ENCODE measurements around the gene NBEAL1. TPM values are rescaled to one million over a fixed set of nuclear protein-coding genes. Genes with fewer than 3 reads are reported as not detected.
A peak's percentile ranks its signal among the peaks of the same experiment; 100 is the strongest.

The NBEAL1 gene
- total and polyA plus RNA-seq, 10 donors = 3.5 to 34.3 (median 24.2) TPM

GRCh38 chr2:203019142-203019541 is 4.5 kb downstream of the NBEAL1 start:
- H3K27ac ChIP-seq = no peak overlapping the region
- peaks cover 11 to 78% (median 48%) of the 10 kb centered on the region in 6 donors for H3K4me1 ChIP-seq
- H3K9me3 ChIP-seq = no peaks in the 10 kb centered on the region
- no peak for DNase-seq
- 83 to 95% (median 91%) methylated on average over 2 of the region's 2 CpGs for WGBS, 5 donors
- no peak for TF ChIP-seq POLR2A (IDR thresholded peaks at IDR 0.05)
- TF ChIP-seq CTCF (IDR thresholded peaks at IDR 0.05 in 8 of 11, conservative IDR thresholded peaks at IDR 0.05 in 3 of 11) = no peak
- TF ChIP-seq POLR2AphosphoS5 (IDR thresholded peaks at IDR 0.05) = no peak
- intact Hi-C loops (cut with DNase I; ENCODE audit: low total_unique reads) = no loop called here
- no peaks in the 10 kb centered on the region for H3K36me3 ChIP-seq
- peak overlapping the region in 2 of 8 donors; percentile 79 to 84 for H3K4me3 ChIP-seq
- no peaks in the 10 kb centered on the region for H3K27me3 ChIP-seq (replicated peaks in 1 of 7)

GRCh38 chr2:203021991-203022390 is 7.3 kb downstream of the NBEAL1 start:
- Histone ChIP-seq H3K9me3 (no peaks in the 10 kb centered on the region), H3K4me1 (peaks cover 9 to 60% (median 29%) of the 10 kb centered on the region in 6 donors), H3K36me3 (no peaks in the 10 kb centered on the region), H3K27ac (peak overlapping the region in 6 of 8 donors; percentile 36 to 56 (median 51)), H3K27me3 (replicated peaks in 1 of 7) (no peaks in the 10 kb centered on the region), H3K4me3 (no peak overlapping the region)
- 73 to 83% (median 79%) methylated on average over 4 of the region's 4 CpGs for WGBS, 5 donors
- TF ChIP-seq CTCF (IDR thresholded peaks at IDR 0.05 in 8 of 11, conservative IDR thresholded peaks at IDR 0.05 in 3 of 11) (no peak), POLR2AphosphoS5 (IDR thresholded peaks at IDR 0.05) (no peak), POLR2A (IDR thresholded peaks at IDR 0.05) (no peak)
- intact Hi-C loops (cut with DNase I; ENCODE audit: low total_unique reads) = no loop called here
- no peak for DNase-seq

- Histone ChIP-seq H3K36me3 (no peaks in the 10 kb centered on the region), H3K4me3 (no peak overlapping the region), H3K27ac (peak overlapping the region in 6 of 8 donors; percentile 36 to 56 (median 51)), H3K4me1 (peaks cover 3 to 52% (median 22%) of the 10 kb centered on the region in 6 donors), H3K27me3 (replicated peaks in 1 of 7) (no peaks in the 10 kb centered on the region), H3K9me3 (no peaks in the 10 kb centered on the region)
- TF ChIP-seq POLR2A (IDR thresholded peaks at IDR 0.05) (no peak), POLR2AphosphoS5 (IDR thresholded peaks at IDR 0.05) (no peak), CTCF (IDR thresholded peaks at IDR 0.05 in 8 of 11, conservative IDR thresholded peaks at IDR 0.05 in 3 of 11) (no peak)
- WGBS, 5 donors = 52 to 79% (median 67%) methylated on average over 1 of the region's 1 CpG
- intact Hi-C loops (cut with DNase I; ENCODE audit: low total_unique reads) = no loop called here
- no peak for DNase-seq
Measured at GRCh38 chr2:203022751-203023150, 8.1 kb downstream of the NBEAL1 start.

GRCh38 chr2:203025592-203025991 is 10.9 kb downstream of the NBEAL1 start:
- TF ChIP-seq POLR2AphosphoS5 (IDR thresholded peaks at IDR 0.05) = no peak
- no peak for TF ChIP-seq POLR2A (IDR thresholded peaks at IDR 0.05)
- peaks cover 0 to 24% (median 0%) of the 10 kb centered on the region in 6 donors for H3K4me1 ChIP-seq
- H3K27me3 ChIP-seq (replicated peaks in 1 of 7) = no peaks in the 10 kb centered on the region
- H3K36me3 ChIP-seq = no peaks in the 10 kb centered on the region
- H3K4me3 ChIP-seq = no peak overlapping the region
- no peak for DNase-seq
- H3K9me3 ChIP-seq = no peaks in the 10 kb centered on the region
- intact Hi-C loops (cut with DNase I; ENCODE audit: low total_unique reads) = no loop called here
- H3K27ac ChIP-seq = no peak overlapping the region

- no peak for TF ChIP-seq CTCF (IDR thresholded peaks at IDR 0.05 in 8 of 11, conservative IDR thresholded peaks at IDR 0.05 in 3 of 11)
- 91 to 100% (median 100%) methylated on average over 2 of the region's 2 CpGs for WGBS, 5 donors
- no peaks in the 10 kb centered on the region for H3K9me3 ChIP-seq
- no peaks in the 10 kb centered on the region for H3K27me3 ChIP-seq (replicated peaks in 1 of 7)
- DNase-seq = no peak
- no peak overlapping the region for H3K4me3 ChIP-seq
- no peaks in the 10 kb centered on the region for H3K36me3 ChIP-seq
- intact Hi-C loops (cut with DNase I; ENCODE audit: low total_unique reads) = no loop called here
- H3K4me1 ChIP-seq = peaks cover 0 to 7% (median 0%) of the 10 kb centered on the region in 6 donors
- H3K27ac ChIP-seq = no peak overlapping the region
Measured at GRCh38 chr2:203030545-203030944, 15.9 kb downstream of the NBEAL1 start.

Data from spleen (tissue), 11 donors.